K562 (cell line): ENCODE data around the gene MBNL2. TPM values are rescaled to one million over a fixed set of nuclear protein-coding genes. Genes with fewer than 3 reads are reported as not detected.

Source experiments
- ATAC-seq: fragments of 200-7000 bp; cut with Tn5 transposase; 3 replicates; pipeline ENCODE4 v1.9.1; 2020; ENCODE audit warnings: moderate library complexity
- BruUV-seq: library from RNA; stranded (reverse); fragments of 400-500 nt; replicated peaks from 2 replicates; lab custom pipeline; 2021; lab: Mats Ljungman, UMichigan
- CTCF ChIA-PET: fragments of 300-600 bp; formaldehyde crosslinking; extraction: SDS; loops from one replicate; lab custom pipeline; 2021; ENCODE audit warnings: low intra/inter-chr PET ratio; lab: Yijun Ruan, JAX
- POLR2A ChIA-PET: fragments of 300-600, 350-650 bp; sonication (Branson Sonifier 250); formaldehyde crosslinking; extraction: SDS; loops from one replicate; lab custom pipeline; 2021; ENCODE audit warnings: antibody characterized with exemption, inconsistent platforms; lab: Yijun Ruan, JAX
- DNase-seq, 4 experiments: peaks; one replicate each; pipeline versions ENCODE4 v3.0.0 to v3.0.0-alpha.2; 2011 to 2018; ENCODE audit warnings: low spot score in 3 of 4, mixed read lengths in 3 of 4; ENCODE audit errors: extremely low read depth in 1 of 4
- FAIRE-seq: peaks from 2 replicates; lab custom pipeline; 2011; peaks lifted over from hg19 to GRCh38; lab: Jason Lieb, UNC
- H2AFZ ChIP-seq: 2 replicates; pipeline ENCODE4 v1.6.0; 2011; ENCODE audit warnings: low read depth, low read length, control low read depth, inconsistent platforms
- H3K27ac ChIP-seq: fragments of 200-600 bp; 3 replicates; pipeline ENCODE4 v1.8.0; 2011; ENCODE audit warnings: low read depth, mild to moderate bottlenecking, control low read depth, inconsistent platforms, low read length, moderate library complexity, mixed read lengths; ENCODE audit errors: extremely low read depth
- H3K27me3 ChIP-seq, 2 experiments: fragments of 300-600 bp in 1 of 2; 2 replicates in 1 of 2; 3 replicates in 1 of 2; pipeline versions ENCODE4 v1.6.0 to v1.8.0; 2011; ENCODE audit warnings: inconsistent platforms in 2 of 2, low read length in 2 of 2, mild to moderate bottlenecking in 1 of 2, mixed read lengths in 1 of 2, moderate library complexity in 1 of 2; ENCODE audit not compliant: control insufficient read depth in 2 of 2, insufficient read depth in 2 of 2
- H3K36me3 ChIP-seq: fragments of 300-600 bp; 3 replicates; pipeline ENCODE4 v1.8.0; 2011; ENCODE audit warnings: mild to moderate bottlenecking, low read length, inconsistent platforms; ENCODE audit not compliant: control insufficient read depth, insufficient read depth
- H3K4me1 ChIP-seq, 2 experiments: fragments of 200-600 bp in 1 of 2; replicated peaks in 1 of 2; 2 replicates in 1 of 2; 3 replicates in 1 of 2; pipeline versions ENCODE4 v1.5.1 to v1.8.0; 2011; ENCODE audit warnings: inconsistent platforms in 2 of 2, low read length in 2 of 2, mild to moderate bottlenecking in 1 of 2, mixed read lengths in 1 of 2, moderate library complexity in 1 of 2; ENCODE audit not compliant: control insufficient read depth in 2 of 2, insufficient read depth in 2 of 2
- H3K4me2 ChIP-seq: 2 replicates; pipeline ENCODE4 v1.6.1; 2011; ENCODE audit warnings: low read length, control low read depth, inconsistent platforms, mixed read lengths; ENCODE audit not compliant: insufficient read depth
- H3K4me3 ChIP-seq: fragments of 200-600 bp; sonication (generic), shearing (Covaris generic); 2 replicates; pipeline ENCODE4 v1.5.1; 2016; ENCODE audit warnings: control low read depth, inconsistent platforms
- H3K79me2 ChIP-seq: fragments of 200-600 bp; 3 replicates; pipeline ENCODE4 v1.8.0; 2011; ENCODE audit warnings: low read length, inconsistent platforms; ENCODE audit not compliant: control insufficient read depth, insufficient read depth
- H3K9ac ChIP-seq, 2 experiments: 2 replicates each; pipeline versions ENCODE4 v1.6.0 to v1.6.1; 2011; ENCODE audit warnings: low read depth in 2 of 2, low read length in 2 of 2, control low read depth in 1 of 2, inconsistent platforms in 1 of 2, mild to moderate bottlenecking in 1 of 2, mixed read lengths in 1 of 2; ENCODE audit not compliant: insufficient read depth in 1 of 2
- H3K9me1 ChIP-seq: one replicate; pipeline ENCODE4 v1.6.0; 2011; ENCODE audit warnings: inconsistent platforms, mild to moderate bottlenecking, low read length, moderate library complexity; ENCODE audit not compliant: control insufficient read depth, insufficient read depth
- H3K9me3 ChIP-seq: replicated peaks from 2 replicates; pipeline ENCODE4 v1.5.1; 2011; ENCODE audit warnings: low read depth, low read length, inconsistent platforms; ENCODE audit not compliant: control insufficient read depth, insufficient read depth
- H4K20me1 ChIP-seq: replicated peaks from 2 replicates; pipeline ENCODE4 v1.6.1; 2011; ENCODE audit warnings: low read length, inconsistent platforms, mixed read lengths; ENCODE audit not compliant: control insufficient read depth, insufficient read depth
- GATA2 ChIP-seq: sonication (generic); formaldehyde crosslinking; IDR thresholded peaks from 2 replicates; pipeline ENCODE4 v1.4.0; 2020; ENCODE audit warnings: mild to moderate bottlenecking, missing genetic modification reagents
- HDGF ChIP-seq: fragments of 450-650 bp; IDR thresholded peaks from 2 replicates; pipeline ENCODE4 v1.6.1; 2016
- LEF1 ChIP-seq: fragments of 450-650 bp; IDR thresholded peaks from 2 replicates; pipeline ENCODE4 v1.6.1; 2016; ENCODE audit warnings: mild to moderate bottlenecking
- MAFK ChIP-seq: IDR thresholded peaks from 2 replicates; pipeline ENCODE4 v1.6.1; 2011; ENCODE audit warnings: low read length, improper control_type of control experiment
- RBM22 ChIP-seq: fragments of 200-400 bp; formaldehyde crosslinking; IDR thresholded peaks from 2 replicates; pipeline ENCODE4 v1.6.1; 2018; ENCODE audit warnings: low read length, low read depth; ENCODE audit not compliant: poor library complexity, severe bottlenecking
- ZBTB17 ChIP-seq: fragments of 450-650 bp; formaldehyde crosslinking; IDR thresholded peaks from 2 replicates; pipeline ENCODE4 v1.4.0; 2020; ENCODE audit warnings: mild to moderate bottlenecking
- ZNF785 ChIP-seq: fragments of 250-450 bp; sonication (Bioruptor Pico); IDR thresholded peaks from 2 replicates; pipeline ENCODE4 v1.4.0; 2020; ENCODE audit warnings: mild to moderate bottlenecking
- WGBS: fragments of 100-300 bp; shearing (Covaris generic); methylation state at CpG from one replicate; pipeline ENCODE4 v1.1.6; 2016; ENCODE audit warnings: low coverage, mixed read lengths; ENCODE audit not compliant: insufficient coverage; ENCODE audit errors: missing lambda C conversion rate; 5-methylcytosine and 5-hydroxymethylcytosine counted together
- in situ Hi-C: fragments of 300-500 bp; cut with MboI; formaldehyde crosslinking; loops from 4 replicates; pipeline ENCODE4 v1.15.0; 2018; ENCODE audit warnings: inconsistent platforms, mixed read lengths
- intact Hi-C: fragments of 100-400 bp; cut with micrococcal nuclease; formaldehyde crosslinking; loops from 2 replicates; pipeline ENCODE4 v1.14.2; 2022
- polyA plus RNA-seq, 8 experiments: library from polyadenylated mRNA; depleted of rRNA in 4 of 8; stranded (reverse) in 5 of 8; unstranded in 3 of 8; fragments of >200 nt; fragmentation: Nextera tagmentation in 2 of 8; fragmentation: Illumina TruSeq in 1 of 8; extraction: Ambion mirVana in 2 of 8; extraction: Trizol in 1 of 8; gene quantifications; 2 replicates each; pipeline versions ENCODE4 v1.2.1 to v1.2.3, GENCODE V29; 2011 to 2014; ENCODE audit warnings: inconsistent platforms in 1 of 8, missing spikeins in 1 of 8
- total RNA-seq, 7 experiments: library from RNA; depleted of rRNA in 6 of 7; stranded (reverse); fragments of >200 nt in 6 of 7; fragmentation: Illumina TruSeq in 2 of 7; extraction: Trizol in 2 of 7; gene quantifications; 2 replicates each; pipeline versions ENCODE4 v1.2.1 to v1.2.3, GENCODE V29; 2011 to 2021; ENCODE audit warnings: low replicate concordance in 1 of 7
- TF ChIP-seq, protein P1 (sequence below): sonication (generic); formaldehyde crosslinking; IDR thresholded peaks from 2 replicates; pipeline ENCODE4 v1.8.0; 2023; ENCODE audit warnings: mild to moderate bottlenecking, missing genetic modification reagents

MBNL2 gene
- total and polyA plus RNA-seq, 9 of the 15 experiments (the other 6 are each of a cell fraction or from before 2014, with no cell fraction given): 7.0 to 24.8 (median 13.8) TPM

DNA sequence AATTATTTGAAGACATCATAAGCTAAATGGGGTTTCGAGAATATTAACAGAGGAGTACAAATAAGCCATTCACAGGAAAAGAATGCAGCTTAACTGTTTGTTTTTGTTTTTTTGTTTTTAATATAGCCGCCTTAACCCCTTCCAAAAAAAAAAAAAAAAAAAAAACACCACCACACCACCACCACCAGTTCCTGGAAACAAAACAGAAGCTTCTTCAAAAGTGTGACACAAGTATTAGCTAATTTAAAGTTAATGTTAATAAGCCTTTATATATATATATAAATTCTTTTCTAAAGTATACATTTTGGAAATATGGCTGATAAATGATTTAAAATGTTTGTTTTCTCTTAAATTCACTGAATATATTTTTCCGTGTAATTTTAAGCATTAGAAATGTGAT is 213.2 kb downstream of the MBNL2 start (continued):
- TF ChIP-seq, protein P1, sequence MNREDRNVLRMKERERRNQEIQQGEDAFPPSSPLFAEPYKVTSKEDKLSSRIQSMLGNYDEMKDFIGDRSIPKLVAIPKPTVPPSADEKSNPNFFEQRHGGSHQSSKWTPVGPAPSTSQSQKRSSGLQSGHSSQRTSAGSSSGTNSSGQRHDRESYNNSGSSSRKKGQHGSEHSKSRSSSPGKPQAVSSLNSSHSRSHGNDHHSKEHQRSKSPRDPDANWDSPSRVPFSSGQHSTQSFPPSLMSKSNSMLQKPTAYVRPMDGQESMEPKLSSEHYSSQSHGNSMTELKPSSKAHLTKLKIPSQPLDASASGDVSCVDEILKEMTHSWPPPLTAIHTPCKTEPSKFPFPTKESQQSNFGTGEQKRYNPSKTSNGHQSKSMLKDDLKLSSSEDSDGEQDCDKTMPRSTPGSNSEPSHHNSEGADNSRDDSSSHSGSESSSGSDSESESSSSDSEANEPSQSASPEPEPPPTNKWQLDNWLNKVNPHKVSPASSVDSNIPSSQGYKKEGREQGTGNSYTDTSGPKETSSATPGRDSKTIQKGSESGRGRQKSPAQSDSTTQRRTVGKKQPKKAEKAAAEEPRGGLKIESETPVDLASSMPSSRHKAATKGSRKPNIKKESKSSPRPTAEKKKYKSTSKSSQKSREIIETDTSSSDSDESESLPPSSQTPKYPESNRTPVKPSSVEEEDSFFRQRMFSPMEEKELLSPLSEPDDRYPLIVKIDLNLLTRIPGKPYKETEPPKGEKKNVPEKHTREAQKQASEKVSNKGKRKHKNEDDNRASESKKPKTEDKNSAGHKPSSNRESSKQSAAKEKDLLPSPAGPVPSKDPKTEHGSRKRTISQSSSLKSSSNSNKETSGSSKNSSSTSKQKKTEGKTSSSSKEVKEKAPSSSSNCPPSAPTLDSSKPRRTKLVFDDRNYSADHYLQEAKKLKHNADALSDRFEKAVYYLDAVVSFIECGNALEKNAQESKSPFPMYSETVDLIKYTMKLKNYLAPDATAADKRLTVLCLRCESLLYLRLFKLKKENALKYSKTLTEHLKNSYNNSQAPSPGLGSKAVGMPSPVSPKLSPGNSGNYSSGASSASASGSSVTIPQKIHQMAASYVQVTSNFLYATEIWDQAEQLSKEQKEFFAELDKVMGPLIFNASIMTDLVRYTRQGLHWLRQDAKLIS (CRISPR knock-in tag): no peak

DNA sequence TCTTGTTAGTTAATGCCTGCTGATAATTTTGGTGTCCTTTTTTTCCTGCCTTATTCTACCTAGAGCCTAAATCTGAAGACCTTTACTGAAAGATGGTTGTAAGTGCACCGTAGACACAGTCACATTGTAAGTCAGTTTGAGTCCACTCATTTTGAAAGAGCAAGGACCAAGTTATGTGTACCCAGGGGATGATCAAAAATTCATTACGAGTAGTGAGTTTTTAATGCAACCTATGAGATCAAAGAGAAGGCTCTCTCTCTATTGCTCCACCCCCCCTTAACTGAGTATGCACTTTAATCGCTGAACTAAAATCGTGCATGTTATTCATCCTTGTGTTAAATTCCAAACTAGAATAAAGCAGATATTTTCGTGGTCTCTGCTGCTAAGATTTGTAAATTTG is 213.7 kb downstream of the MBNL2 start:
- ChIA-PET POLR2A (no interaction called here), CTCF (no interaction called here)
- H3K9me3 ChIP-seq: no peaks in the 10 kb centered on the region; the same call in 1 of the 2 replicates
- H3K9ac ChIP-seq: peak overlapping the region in 1 of 2 experiments; percentile 31; a peak in 1 of 4 replicates
- DNase-seq (no peak), ATAC-seq (no peak), FAIRE-seq (no peak)
- peak overlapping the region; percentile 15; the same call in 1 of the 2 replicates for H2AFZ ChIP-seq
- peaks cover 24% of the 10 kb centered on the region for H3K79me2 ChIP-seq
- no peaks in the 10 kb centered on the region for H4K20me1 ChIP-seq
- peaks cover 6 to 16% of the 10 kb centered on the region in 2 experiments; a peak in 4 of 5 replicates for H3K4me1 ChIP-seq
- H3K9me1 ChIP-seq: no peaks in the 10 kb centered on the region
- in situ Hi-C loops: no loop called here
- no peak overlapping the region for H3K27ac ChIP-seq
- TF ChIP-seq ZNF785: no peak
- no peak for TF ChIP-seq ZBTB17 (CRISPR knock-in tag)
- TF ChIP-seq LEF1: peak; percentile 32; the same call in 1 of the 2 replicates
- no peak for TF ChIP-seq HDGF
- no peak for TF ChIP-seq GATA2 (CRISPR knock-in tag)
- TF ChIP-seq MAFK: no peak
- TF ChIP-seq RBM22: no peak
- peak overlapping the region; percentile 4; the same call in 1 of the 2 replicates for H3K4me3 ChIP-seq
- H3K36me3 ChIP-seq: no peaks in the 10 kb centered on the region
- H3K4me2 ChIP-seq: peak overlapping the region; percentile 72
- intact Hi-C loops: loop anchor here (10.0 kb wide), 2 partner anchors 211 to 1761 kb away; partner anchors contain the start of genes DNAJC3 and MBNL2
- BruUV-seq: no TSS peak
- WGBS: 15% methylated on average over 5 of the region's 5 CpGs
- no peaks in the 10 kb centered on the region for H3K27me3 ChIP-seq
